ENCODE measurements around the gene FOLR1.
A peak's percentile ranks its signal among the peaks of the same experiment; 100 is the strongest.

Gene FOLR1

GRCh38 chr11:72236774-72237111 is 44.8 kb downstream of the FOLR1 start:
- no peak for DNase-seq

GRCh38 chr11:72237112-72237931 is 45.4 kb downstream of the FOLR1 start:
- no peak for DNase-seq

- DNase-seq: peak in 3 of 6 experiments; percentile 22 to 26 (median 23)
These were observed 46.1 kb downstream of the FOLR1 start for GRCh38 chr11:72238040-72238450.

GRCh38 chr11:72238492-72239312 is 46.8 kb downstream of the FOLR1 start:
- DNase-seq: no peak

- no peak for DNase-seq
These were observed 47.4 kb downstream of the FOLR1 start for GRCh38 chr11:72239313-72239848.

GRCh38 chr11:72239849-72240460 is 48.0 kb downstream of the FOLR1 start:
- DNase-seq: no peak

- DNase-seq: peak in 1 of 6 experiments; percentile 6
These were observed 48.7 kb downstream of the FOLR1 start for GRCh38 chr11:72240461-72241290.

- DNase-seq: no peak
These were observed 49.4 kb downstream of the FOLR1 start for GRCh38 chr11:72241291-72241781.

GRCh38 chr11:72242141-72242540 is 50.2 kb downstream of the FOLR1 start:
- no peak for DNase-seq

GRCh38 chr11:72243173-72244059 is 51.5 kb downstream of the FOLR1 start:
- DNase-seq: no peak

- DNase-seq: no peak
These were observed 52.1 kb downstream of the FOLR1 start, which contains the start of gene PHOX2A for GRCh38 chr11:72244060-72244360. TSS of gene PHOX2A (minus strand) at chr11:72244176. CDS start at chr11:72244004, 172 bp downstream.

GRCh38 chr11:72244361-72245262 is 52.7 kb downstream of the FOLR1 start:
- DNase-seq: no peak

GRCh38 chr11:72245263-72245816 is 53.4 kb downstream of the FOLR1 start:
- DNase-seq: no peak

Measured in stimulated activated naive CD4-positive, alpha-beta T cell (primary cell).